GDM1 (cell line): ENCODE data around the gene GTPBP3.

Source experiments
- DNase-seq: peaks from one replicate; lab custom pipeline; 2025; lab: John Stamatoyannopoulos, UW

The GTPBP3 gene

GRCh38 chr19:17309198-17309964 is 28.0 kb upstream of the GTPBP3 start, which contains the start of gene DDA1:
Gene DDA1 (plus strand): TSS chr19:17309563. CDS start chr19:17309655, 92 bp downstream.
- peak; percentile 99 for DNase-seq

- DNase-seq, result no peak
Observed at GRCh38 chr19:17309965-17310461, 27.3 kb upstream of the GTPBP3 start.

- DNase-seq, result no peak
Observed at GRCh38 chr19:17311455-17312188, 25.7 kb upstream of the GTPBP3 start.

DNA sequence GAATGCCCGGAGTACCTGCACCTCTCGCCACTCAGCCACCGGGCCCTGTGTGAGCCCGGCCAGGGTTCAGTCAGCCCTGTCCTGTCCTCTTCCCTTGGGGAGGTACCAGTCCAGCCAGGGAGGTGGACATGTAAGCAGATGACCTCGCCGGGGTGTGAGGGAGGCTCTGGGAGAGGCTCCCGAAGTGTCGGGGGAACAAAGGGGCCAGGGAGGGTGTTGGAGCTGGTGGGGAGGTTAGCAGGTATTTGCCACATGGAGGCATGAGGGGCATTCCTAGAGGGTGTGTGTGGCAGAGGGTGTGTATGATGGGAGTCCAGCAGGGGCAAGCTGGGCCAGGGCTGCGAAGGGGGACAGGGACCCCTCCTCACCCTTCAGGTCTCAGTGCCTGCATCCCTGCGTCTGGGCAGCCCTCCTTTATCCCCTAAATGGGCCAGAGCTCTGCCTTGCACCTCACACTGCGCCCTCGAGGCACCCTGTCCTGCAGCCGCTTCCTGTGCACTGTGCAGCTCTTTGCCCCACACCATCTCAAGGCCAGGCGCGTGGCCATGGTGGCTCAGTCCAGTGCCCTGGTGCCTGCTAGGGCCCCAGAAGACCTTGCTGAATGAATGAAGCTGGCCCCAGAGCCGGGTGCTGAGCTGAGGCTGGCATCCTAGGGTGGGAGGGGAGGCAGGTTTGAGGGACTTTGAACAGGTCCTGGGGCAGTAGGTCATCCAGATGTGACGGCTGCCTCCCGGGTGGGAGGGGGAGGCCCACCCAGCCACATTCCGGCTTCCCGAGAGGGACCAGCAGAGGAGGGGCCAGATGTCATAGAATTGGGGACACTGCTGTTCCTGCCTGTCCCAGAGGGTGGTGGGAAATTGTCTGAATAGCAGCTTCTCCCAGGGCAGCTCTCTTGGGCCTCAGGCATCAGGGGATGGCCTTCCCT is 24.9 kb upstream of the GTPBP3 start:
- no peak for DNase-seq

GRCh38 chr19:17314007-17314593 is 23.3 kb upstream of the GTPBP3 start:
- no peak for DNase-seq

GRCh38 chr19:17318966-17319365 is 18.4 kb upstream of the GTPBP3 start:
- no peak for DNase-seq

DNA sequence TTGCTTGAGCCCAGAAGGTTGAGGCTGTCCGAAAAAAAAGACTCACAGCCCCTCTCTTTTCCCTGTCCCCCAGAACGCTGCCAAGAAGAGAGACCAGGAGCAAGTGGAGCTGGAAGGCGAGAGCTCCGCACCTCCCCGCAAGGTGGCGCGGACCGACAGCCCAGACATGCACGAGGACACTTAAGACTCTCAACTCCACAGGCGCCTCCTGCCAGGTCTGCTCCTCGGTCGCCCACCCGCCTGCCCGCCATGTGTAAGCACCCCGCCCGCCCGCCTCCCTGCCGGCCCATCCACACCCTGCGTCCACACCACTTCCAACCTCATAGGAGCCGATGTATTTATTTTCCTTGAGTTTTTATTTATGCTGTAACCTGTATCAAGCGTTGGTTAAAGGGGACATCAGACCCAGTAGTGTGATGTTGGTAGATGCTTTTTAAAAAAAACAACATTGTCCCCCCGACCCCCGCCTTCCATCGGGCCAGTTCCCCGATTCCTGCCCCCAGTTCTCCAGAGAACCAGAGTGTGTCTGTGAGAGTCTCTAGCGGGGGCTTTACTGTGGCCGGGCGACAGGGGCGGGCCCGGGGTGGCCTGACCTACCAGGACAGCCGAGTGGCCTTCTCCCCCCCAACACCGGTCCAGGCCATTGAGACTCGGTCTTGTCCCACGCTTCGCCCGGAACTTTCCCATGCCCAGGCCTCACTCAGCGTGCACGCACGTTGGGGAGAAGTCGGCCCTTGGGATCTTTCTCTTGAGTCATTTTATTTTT is 17.7 kb upstream of the GTPBP3 start:
- no peak for DNase-seq

DNA sequence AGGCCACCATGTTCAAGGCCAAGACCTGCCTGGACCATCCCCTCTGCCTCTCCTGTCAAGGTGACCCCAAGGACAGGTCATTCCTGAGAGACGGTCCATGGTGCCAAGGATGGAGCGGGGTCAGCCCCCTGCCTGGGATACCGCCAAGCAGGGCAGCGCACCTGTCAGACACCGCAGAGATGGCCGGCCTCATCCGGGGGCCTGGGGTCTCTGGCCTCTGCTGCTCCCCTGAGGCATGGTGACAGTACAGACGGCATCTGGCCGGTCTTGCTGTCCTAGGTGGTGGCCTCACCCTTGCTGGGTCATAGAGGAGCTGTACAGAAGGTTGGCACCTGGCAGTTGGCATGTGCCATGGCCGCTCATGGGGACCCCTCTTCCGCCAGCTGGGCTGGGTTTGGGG is 16.9 kb upstream of the GTPBP3 start:
- DNase-seq, result no peak

DNA sequence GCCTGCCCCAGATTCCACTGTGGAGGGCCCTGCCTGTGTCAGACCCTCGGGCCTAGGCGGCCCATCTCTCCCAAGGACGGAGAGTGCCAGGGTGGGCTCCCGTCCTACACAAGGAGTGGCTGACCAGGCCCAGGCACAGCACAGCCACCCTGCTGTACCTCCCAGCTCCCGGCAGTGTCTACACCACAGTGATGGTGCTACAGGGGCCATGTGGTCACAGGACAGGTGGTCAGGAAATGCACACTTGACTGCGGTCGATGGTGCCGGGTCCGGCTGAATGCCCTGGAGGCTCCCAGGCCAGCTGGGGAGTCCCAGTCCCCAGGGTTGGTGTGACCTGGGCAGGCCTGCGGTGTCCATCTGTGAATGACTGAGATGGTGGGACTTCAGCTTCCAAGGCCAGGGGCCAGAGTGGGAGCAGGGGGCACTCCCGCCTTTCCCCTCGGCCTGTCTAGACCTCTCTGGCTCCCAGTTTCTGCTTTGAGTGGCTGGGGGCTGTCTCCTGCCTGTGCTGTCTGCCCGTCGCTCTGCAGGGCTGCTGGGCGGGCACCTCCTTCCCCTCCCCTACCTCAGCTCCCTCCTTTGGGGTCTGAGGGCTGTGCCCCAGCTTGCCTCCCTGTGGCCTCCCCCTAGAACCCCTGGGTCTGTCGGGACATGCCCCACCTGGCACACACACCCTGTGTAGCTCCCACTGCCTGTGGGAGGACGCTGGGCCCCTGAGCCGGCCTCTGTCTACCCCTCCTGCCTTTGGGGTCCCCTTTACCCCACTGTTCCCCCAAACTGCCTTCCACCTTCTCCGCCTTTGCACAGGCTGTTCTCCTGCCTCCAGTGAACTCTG is 15.5 kb upstream of the GTPBP3 start:
- DNase-seq, result no peak

DNA sequence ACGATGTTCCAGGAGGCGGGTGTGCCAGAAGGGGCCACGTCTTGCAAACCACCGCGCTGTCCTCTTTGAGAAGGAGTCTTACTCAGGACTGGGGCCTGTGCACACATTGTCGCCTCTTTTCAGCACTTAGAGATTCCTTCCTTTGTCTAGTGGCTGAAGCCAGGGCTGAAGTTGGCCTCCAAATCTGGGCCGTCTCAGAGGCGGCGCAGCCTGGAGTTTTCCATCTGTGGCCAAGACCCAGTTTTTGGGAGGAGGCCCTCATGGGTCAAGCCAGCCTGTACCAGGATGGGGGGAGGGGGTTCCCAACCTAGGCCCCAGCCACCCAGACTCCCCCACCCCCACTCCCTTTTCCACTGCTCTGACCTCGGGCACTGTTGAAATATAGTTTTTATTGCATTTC is 14.5 kb upstream of the GTPBP3 start:
- DNase-seq, result no peak

DNA sequence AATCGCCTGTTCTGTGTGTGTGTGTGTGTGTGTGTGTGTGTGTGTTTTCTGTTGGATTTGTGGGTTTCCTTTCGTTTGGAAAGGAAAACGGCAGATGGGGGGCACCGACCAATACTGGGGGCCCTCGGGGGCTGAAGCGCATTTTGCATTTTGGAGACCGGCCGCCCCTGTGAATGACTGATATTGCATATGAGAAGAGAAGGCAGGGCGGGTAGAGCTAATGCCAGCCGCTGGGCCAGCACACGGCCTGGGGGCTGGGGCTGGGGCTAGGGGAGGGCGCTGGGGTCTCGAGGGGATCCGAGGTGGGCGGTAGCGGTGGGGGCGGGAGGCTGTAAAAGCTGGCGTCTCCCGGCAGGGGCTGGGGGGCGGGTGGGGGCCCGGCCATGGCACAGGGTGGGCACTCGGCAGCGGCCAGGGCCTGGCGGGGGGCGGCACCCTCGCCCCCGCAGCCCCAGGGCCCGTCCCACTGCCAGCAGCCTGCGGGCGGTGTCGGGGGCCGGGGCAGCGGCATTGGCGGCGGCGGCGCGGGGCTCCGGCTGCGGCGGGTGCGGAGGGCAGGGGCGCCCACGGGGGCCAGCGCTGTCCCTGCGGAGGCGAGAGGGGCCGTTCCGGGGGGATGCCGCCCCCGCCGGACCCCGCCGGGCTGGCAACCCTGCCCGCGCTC is 13.9 kb upstream of the GTPBP3 start:
- no peak for DNase-seq

GRCh38 chr19:17323964-17324332 is 13.4 kb upstream of the GTPBP3 start:
- no peak for DNase-seq

GRCh38 chr19:17324357-17325114 is 12.8 kb upstream of the GTPBP3 start:
- no peak for DNase-seq

DNA sequence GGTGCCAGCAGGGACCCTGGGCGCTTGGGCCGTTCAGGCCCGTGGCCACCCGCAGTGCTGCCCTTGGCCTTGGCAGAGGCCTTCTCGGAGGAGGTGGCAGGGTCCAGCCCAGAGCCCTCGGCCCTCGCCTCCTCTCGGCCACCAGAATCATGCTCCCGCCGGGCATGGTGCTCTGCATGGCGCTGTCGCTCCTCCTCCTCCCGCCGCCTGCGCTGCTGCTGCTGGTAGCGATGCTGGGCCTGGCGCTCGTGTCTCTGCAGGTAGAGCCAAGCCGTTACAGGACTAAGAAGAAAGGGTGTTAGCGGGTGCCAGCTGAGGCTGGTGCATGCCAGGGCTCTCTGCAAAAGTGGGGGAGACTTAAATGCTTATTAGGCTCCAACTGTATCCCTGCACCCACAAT is 12.2 kb upstream of the GTPBP3 start:
- DNase-seq, result no peak

- no peak for DNase-seq
Observed at GRCh38 chr19:17325881-17326594, 11.3 kb upstream of the GTPBP3 start.

DNA sequence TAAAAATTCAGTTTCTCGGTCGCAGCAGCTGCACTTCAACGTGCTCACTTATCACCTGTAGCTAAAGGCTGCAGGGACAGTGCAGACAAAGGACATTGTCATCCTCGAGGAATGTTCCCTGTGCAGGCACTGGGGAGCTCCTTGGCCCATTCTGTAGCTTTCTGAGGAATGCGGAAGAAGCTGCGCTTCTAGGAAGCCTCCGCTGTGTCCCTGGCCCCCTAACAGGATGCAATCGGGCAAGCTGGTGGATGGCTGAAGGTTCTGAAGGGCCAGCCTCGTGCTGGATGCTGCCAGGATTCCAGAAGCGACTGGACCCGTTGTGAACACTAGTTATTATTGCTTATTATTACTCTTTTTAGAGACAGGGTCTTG is 10.8 kb upstream of the GTPBP3 start:
- no peak for DNase-seq

DNA sequence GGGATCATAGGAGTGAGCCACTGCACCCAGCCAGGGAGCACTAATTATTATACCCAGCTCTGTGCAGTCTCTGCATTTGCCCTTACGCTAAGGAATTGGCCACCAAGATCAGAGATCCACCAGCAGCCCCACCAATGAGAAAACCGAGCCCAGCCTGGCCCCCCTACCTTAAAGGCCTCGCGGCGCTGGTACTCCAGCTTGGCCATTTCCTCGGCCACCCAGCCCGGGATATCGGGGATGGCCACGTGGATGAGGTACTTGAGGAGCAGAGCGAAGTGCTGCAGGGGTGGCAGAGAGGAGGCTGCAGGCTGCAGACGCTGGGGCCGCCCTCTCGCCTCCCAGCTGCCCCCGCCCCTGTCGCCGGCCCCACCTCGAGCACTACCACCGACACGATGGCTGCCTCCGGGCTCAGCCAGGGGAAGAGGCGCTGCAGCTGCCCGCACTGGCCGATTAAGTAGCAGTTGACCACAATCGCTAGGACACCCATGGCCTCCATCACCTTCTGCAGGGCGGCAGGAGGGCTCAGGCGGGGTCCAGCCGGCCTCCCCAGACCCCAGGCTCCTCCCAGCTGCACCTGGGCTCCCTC is 10.2 kb upstream of the GTPBP3 start:
- DNase-seq, result no peak
